ENCODE measurements around the gene RNLS.

DNA sequence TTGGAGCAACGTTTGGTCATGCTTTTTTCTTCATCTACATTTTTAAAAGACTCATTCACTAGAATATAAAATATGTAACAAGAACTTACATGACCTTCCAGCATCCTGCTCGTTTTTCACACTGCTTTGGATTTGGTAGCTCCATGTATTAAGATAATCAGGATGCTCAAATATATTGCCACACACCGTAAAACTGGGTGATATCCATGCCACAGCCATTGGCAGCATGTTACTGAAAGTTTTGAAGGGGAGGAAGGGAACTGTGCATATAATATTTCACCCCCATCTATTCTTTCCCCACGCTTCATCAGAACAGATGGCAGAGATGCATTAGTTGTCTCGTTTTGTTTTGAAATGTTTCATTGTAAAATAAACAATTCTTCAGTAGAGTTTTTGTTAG lies 158.2 kb downstream of the RNLS start:
- TF ChIP-seq CTCF (IDR thresholded peaks at IDR 0.05; ENCODE audit: insufficient read depth, low read length, poor library complexity, severe bottlenecking) (no peak), EZH2phosphoT487 (conservative IDR thresholded peaks at IDR 0.05; ENCODE audit: low read length) (no peak)
